ENCODE measurements around the gene SPSB1.
"Not testable (repeated sequence)": the region's sequence is repeated elsewhere in the genome, so short reads cannot be mapped to it uniquely, and the experiment has no call there.

Gene SPSB1

GRCh38 chr1:9363061-9363471, 70.4 kb downstream of the SPSB1 start:
- no peak for DNase-seq (ENCODE audit: low spot score)

- DNase-seq (ENCODE audit: low spot score), result no peak
Observed at GRCh38 chr1:9366298-9366697, 73.6 kb downstream of the SPSB1 start.

GRCh38 chr1:9366943-9367780, 74.5 kb downstream of the SPSB1 start:
- DNase-seq (ENCODE audit: low spot score), result no peak

GRCh38 chr1:9367806-9368205, 75.1 kb downstream of the SPSB1 start:
- no peak for DNase-seq (ENCODE audit: low spot score)

DNA sequence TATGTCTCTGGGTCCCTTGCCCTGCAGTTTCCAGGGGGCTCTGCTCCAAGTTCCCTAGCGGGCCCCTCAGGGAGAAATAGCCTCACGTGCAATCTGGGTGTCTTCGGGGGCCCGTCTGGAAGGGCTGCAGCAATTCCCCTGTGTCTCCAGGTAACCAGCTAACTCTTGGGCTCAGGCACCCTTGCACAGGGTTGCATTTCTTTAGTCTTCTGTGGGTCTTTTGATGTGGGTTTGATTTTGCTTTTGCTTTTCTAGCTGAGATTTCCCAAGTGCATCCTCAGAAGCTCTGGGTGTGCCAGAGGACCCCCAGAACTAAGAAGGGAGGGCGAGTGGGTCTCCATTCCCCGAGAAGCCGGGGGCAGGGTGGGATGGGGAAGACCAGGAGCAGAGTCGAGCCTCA, 75.7 kb downstream of the SPSB1 start:
- DNase-seq (ENCODE audit: low spot score), result no peak

- DNase-seq (ENCODE audit: low spot score), result no peak
Observed at GRCh38 chr1:9369964-9370788, 77.5 kb downstream of the SPSB1 start.

- no peak for DNase-seq (ENCODE audit: low spot score)
Observed at GRCh38 chr1:9371391-9371935, 78.8 kb downstream of the SPSB1 start.

DNA sequence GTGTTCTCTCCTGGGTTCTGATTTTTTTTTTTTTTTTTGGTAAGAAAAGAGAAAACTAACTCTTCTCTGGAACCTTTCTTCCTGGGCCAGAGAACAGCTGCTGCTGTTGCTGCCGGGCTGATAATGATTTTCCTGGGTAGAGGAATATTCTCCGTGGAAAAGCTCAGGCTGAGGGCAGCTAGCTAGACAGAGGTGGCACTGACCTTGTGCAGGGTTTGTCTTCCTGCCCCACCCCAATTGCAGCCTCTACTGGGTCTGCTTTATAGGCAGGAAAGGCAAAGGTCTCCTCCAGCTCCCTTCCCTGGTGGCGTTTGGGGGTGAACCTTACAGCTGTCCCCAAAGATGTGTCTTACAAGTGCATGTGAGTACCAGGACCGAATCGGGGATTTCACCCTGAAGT, 79.3 kb downstream of the SPSB1 start:
- DNase-seq (ENCODE audit: low spot score), result no peak

DNA sequence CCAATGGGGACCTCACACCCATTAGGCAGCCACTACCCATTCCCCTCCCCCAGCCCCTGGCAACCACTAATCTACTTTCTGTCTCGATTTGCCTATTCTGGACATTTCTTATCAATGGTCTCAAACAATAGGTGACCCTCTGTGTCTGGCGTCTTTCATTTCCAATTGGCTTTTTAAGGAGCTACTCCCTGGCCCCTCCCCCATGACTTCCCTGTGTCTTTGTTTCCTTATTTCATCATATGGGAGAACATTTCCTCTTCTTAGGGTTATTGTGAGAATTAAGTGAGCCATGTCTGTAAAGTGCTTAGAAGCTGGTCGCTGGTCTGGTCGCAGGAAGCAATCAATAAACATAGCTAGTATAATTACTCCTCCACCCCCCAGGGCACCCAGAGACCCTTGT, 80.9 kb downstream of the SPSB1 start:
- DNase-seq (ENCODE audit: low spot score), result no peak

DNA sequence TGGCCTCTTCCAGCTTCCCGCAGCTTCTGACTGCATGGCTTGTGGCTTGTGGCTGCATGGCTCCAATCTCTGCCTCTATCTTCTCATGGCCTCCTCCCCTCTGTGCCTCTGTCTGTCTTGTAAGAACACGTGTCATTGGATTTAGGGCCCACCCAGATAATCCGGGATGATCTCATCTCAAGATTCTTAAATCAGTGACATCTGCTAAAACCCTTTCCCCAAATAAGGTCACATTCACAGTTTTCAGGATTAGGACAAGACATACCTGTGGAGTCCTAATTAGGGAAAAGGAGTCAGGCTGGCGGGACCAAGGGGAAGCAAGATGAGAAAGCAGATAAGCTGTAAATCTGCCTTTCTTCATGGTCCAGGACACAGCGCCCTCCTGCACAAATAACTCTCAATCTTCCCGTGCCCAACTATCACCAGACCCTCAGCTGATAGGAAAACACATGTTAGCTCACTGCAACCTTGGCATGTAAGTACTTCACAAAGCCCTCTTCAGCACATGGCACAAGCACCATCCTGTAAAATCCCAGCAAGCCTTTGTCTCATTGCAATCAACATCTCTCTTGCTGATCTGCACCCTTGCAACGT, 82.2 kb downstream of the SPSB1 start:
- peak; percentile 45 for DNase-seq (ENCODE audit: low spot score)

GRCh38 chr1:9375912-9376311, 83.2 kb downstream of the SPSB1 start:
- DNase-seq (ENCODE audit: low spot score), result no peak

- DNase-seq (ENCODE audit: low spot score), result no peak
Observed at GRCh38 chr1:9376430-9376829, 83.7 kb downstream of the SPSB1 start.

GRCh38 chr1:9376886-9377333, 84.2 kb downstream of the SPSB1 start:
- DNase-seq (ENCODE audit: low spot score), result no peak

GRCh38 chr1:9378801-9379200, 86.1 kb downstream of the SPSB1 start:
- no peak for DNase-seq (ENCODE audit: low spot score)

DNA sequence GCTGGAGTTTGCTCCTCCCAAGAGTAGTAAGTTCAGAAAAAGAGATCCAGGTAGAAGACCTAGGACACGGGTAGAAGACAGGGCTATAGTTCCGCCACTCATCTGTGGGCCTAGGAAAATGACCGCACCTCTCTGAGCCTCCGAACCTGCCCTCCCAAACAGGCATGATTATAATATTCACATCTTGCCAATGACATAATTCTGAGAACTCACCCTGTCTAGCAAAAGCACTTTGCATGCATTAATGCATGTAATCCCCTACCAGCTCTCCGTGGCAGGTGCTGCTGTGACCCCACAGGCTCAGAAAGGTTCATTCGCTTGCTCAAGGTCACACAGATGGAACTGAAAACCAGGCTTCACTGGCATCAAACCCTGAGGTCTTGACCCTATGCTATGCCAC, 88.0 kb downstream of the SPSB1 start:
- no peak for DNase-seq (ENCODE audit: low spot score)

- no peak for DNase-seq (ENCODE audit: low spot score)
Observed at GRCh38 chr1:9382643-9383491, 90.2 kb downstream of the SPSB1 start.

DNA sequence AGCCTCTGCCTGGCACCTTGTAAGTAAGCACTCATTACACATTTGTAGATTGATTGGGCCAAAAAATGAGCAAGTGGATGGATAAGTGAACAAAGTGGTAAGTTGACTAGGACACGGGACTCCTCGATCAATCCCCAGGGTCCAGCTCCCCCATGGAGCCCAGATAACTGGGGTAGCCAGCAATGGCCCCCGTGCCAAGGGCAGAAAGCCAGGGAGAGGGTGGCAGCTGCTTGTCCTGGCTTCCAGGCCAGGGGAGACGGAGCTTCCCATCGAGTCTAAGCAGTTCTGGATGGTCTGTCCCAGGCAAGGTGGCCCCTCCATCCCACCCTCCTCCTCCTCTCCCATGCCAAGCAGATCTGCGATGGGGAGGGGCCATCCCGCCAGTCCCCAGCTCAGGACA, 91.4 kb downstream of the SPSB1 start:
- no peak for DNase-seq (ENCODE audit: low spot score)

DNA sequence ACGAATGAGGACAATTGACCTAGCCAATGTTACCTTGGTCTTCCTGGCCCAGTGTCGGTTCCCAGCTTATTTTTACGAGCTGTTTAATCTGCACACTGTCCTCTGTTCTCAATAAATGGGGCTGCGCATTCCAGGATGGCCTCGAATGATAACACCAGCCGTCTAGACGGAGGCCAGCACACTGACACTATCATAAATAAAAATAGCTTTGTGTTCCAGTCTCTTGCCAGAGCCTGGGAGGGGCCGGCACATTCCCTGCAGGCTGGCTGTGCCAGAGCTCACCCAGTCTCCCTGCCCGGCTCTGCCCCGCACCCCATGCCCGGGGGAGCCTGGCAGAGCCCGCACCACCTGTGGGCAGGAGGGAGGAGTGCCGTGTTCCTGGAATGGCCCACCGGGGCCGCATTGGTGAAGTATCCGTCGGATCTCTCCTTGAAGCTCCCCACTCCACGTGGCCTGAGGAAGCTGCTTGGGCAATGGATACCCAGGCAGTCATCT, 92.1 kb downstream of the SPSB1 start:
- DNase-seq (ENCODE audit: low spot score), result no peak

DNA sequence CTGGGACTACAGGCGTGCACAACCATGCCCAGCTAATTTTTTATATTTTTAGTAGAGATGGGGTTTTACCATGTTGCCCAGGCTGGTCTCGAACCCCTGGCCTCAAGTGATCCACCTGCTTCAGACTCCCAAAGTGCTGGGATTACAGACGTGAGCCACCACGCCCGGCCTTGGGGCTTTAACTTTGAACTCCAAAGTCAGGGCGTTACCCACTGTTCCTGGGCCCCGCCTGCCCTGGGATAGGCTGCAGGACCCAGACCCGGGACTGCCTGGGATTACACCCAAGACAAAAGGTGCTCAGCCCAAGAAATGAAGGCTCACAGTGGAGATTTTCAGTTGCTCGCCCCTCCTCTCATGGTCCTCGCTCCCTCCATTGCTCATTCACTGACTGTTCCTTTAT, 92.7 kb downstream of the SPSB1 start:
- not testable (repeated sequence) for DNase-seq (ENCODE audit: low spot score)

DNA sequence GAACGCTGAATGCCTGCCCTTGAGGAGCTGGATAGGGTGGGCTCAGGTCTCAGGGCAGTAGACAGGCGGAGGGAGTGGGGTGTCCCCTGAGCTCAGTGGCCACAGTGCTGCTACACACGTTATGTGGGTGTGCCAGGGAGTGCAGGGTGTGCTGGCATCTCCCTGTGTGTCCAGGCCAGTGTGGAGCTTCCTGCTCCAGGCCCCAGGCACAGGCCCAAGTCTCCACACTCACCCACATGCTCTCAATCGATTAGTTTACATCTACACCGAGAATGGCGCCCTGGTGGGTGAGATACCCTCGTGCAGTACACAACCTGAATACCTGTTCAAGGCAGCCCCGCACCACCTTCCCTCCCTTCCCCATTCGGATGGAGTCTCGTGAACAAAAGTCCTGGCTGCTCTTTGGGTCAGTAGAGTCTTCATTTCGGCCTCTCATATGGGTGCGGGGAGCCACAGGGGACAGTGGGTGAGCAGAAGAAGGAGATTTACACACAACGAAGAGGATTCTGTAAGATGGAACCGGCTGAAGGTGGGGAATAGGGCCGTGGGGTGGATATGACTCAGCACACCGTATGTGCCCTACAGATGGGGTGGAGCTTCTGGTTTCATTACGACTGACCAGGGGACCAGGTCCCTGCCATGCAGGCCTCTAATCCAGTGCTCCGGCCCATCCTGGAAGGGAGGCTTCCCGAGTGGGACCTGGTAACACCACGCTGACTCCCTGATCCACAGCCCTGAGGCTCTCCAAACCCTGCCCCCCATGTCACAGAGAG, 93.3 kb downstream of the SPSB1 start:
- no peak for DNase-seq (ENCODE audit: low spot score)

All from SK-N-DZ (cell line).